Omental fat pad (tissue), 4 donors: Measurements from ENCODE around the gene GMEB1. TPM values are rescaled to one million over a fixed set of nuclear protein-coding genes. Genes with fewer than 3 reads are reported as not detected.
"Not testable (repeated sequence)": the region's sequence is repeated elsewhere in the genome, so short reads cannot be mapped to it uniquely, and the experiment has no call there.

Source experiments
- ATAC-seq: fragments of 150-250 bp; one replicate; pipeline ENCODE4 v1.9.1; 2016; ENCODE audit warnings: mild to moderate bottlenecking, moderate library complexity; ENCODE audit not compliant: low FRiP score
- DNase-seq: peaks from one replicate; pipeline ENCODE4 v3.0.0-alpha.2; 2019; ENCODE audit warnings: low spot score
- CTCF ChIP-seq, 3 donors: fragments of 450-650 bp; IDR thresholded peaks; one replicate each; pipeline ENCODE4 v1.5.1; 2016 to 2017; ENCODE audit warnings: antibody characterized with exemption in 3 of 3, mild to moderate bottlenecking in 3 of 3, moderate library complexity in 2 of 3
- total RNA-seq, 4 donors: library from RNA; depleted of rRNA; stranded (reverse); fragments of >200 nt; gene quantifications; one replicate each; pipeline ENCODE4 v1.1.0, GENCODE V29; 2016

GMEB1 gene
- total RNA-seq, 4 donors from 2014 or later = 7.0 to 14.4 (median 13.2) TPM

GRCh38 chr1:28682840-28683239 is 14.3 kb downstream of the GMEB1 start:
- ATAC-seq = no peak
- TF ChIP-seq CTCF (IDR thresholded peaks at IDR 0.05) = no peak
- no peak for DNase-seq

GRCh38 chr1:28684937-28685336 is 16.4 kb downstream of the GMEB1 start:
- DNase-seq (no peak), ATAC-seq (no peak)
- TF ChIP-seq CTCF (IDR thresholded peaks at IDR 0.05) = no peak

GRCh38 chr1:28691627-28692026 is 23.0 kb downstream of the GMEB1 start:
- not testable (repeated sequence) for DNase-seq, ATAC-seq

GRCh38 chr1:28703629-28704028 is 35.0 kb downstream of the GMEB1 start:
- no peak for DNase-seq
- no peak for ATAC-seq
- TF ChIP-seq CTCF (IDR thresholded peaks at IDR 0.05) = no peak

GRCh38 chr1:28716336-28716735 is 47.8 kb downstream of the GMEB1 start:
- no peak for DNase-seq
- no peak for TF ChIP-seq CTCF (IDR thresholded peaks at IDR 0.05)
- no peak for ATAC-seq

GRCh38 chr1:28718166-28718565 is 49.6 kb downstream of the GMEB1 start:
- TF ChIP-seq CTCF (IDR thresholded peaks at IDR 0.05) = no peak
- DNase-seq (no peak), ATAC-seq (no peak)

- ATAC-seq (no peak), DNase-seq (no peak)
- no peak for TF ChIP-seq CTCF (IDR thresholded peaks at IDR 0.05)
Measured at GRCh38 chr1:28718586-28719331, 50.2 kb downstream of the GMEB1 start.
